Measurements from ENCODE around the gene NUP210L. TPM values are rescaled to one million over a fixed set of nuclear protein-coding genes. Genes with fewer than 3 reads are reported as not detected.
A peak's percentile ranks its signal among the peaks of the same experiment; 100 is the strongest.
"Not testable (repeated sequence)": the region's sequence is repeated elsewhere in the genome, so short reads cannot be mapped to it uniquely, and the experiment has no call there.

The NUP210L gene
- total RNA-seq, 1 experiment from 2014 or later = not detected

- DNase-seq (ENCODE audit: low spot score) = no peak
Observed at GRCh38 chr1:153995202-153995601, 159.7 kb downstream of the NUP210L start.

GRCh38 chr1:153991806-153992205, 163.1 kb downstream of the NUP210L start:
- no peak for DNase-seq (ENCODE audit: low spot score)

- DNase-seq (ENCODE audit: low spot score) = no peak
Observed at GRCh38 chr1:153991151-153991630, 163.7 kb downstream of the NUP210L start.

DNA sequence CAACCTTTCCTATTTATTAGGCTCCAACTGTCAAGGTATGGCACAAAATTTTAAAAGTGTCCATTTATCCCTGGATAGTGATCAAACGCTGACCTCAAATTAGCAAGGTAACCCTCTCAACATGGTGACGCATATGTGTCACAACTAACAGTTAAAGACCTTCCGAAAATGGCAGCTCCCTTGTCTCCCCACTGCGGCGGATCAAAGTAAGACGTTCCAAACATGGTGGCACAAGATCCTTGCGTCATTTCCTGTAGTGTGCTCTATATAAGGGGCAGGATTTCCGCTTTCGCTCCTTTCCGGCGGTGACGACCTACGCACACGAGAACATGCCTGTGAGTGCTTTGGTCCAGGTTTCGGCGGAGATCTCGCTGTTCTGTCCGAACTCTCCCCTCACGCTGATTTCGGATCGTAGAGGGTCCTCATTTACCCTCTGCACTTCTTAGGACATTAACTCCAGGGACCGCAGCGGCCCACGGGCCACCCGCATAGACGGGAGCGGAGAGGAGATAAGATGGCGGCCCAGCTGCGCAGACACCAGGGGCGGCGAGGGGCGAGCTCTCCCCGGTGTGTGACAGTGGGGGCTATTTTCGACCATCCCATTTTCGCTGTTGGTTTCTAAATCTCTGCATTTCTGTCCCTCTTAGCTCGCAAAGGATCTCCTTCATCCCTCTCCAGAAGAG, 164.3 kb downstream of the NUP210L start, which contains the start of gene RPS27:
RPS27 (plus strand) TSS at position 295 of the 683 bp plus-strand sequence; CDS start at position 330, 35 bp downstream.
- DNase-seq (ENCODE audit: low spot score) = peak; percentile 99

GRCh38 chr1:153987621-153988020, 167.3 kb downstream of the NUP210L start:
- no peak for DNase-seq (ENCODE audit: low spot score)

DNA sequence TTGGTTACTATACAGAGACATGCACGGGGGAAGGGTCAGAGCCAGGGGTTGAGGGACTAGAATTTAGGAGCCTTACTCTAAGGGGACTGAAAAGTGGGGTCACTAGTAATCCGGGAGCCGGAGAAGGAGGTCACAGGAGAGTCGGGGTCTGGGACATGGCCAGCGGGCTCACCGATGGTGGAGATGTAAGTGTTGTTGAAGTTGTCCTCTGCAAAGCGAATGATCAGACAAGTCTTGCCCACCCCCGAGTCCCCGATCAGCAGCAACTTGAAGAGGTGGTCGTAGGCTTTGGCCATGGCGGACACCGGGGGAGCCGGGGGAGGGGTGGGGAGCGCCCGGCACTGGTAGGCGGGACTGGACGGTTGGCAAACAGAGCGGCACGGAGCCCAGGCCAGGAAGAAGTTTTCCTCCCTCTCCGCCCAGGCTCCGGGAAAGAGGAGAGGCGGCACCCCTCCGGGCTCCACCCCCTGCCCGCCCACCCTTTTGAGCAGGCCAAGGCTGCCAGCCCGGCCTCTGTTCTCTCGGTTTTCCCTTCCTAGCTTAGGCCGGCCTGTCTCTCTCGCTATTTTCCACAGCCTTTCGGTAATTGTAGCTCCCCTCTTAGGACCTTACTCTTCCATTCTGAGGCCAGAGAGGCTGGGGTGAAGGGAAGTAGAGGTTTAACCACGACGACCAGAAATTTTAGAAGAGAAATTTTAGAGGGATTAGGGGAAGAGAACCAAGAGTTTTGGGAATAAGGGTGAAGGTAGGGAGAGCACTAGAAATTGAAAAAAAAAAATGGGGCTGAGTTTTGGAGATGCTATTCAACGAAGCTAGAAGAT, 168.7 kb downstream of the NUP210L start, which contains the start of gene RAB13:
RAB13 (minus strand) TSS at position 399 of the 821 bp plus-strand sequence; CDS start at position 296, 103 bp downstream.
- DNase-seq (ENCODE audit: low spot score) = peak; percentile 84

DNA sequence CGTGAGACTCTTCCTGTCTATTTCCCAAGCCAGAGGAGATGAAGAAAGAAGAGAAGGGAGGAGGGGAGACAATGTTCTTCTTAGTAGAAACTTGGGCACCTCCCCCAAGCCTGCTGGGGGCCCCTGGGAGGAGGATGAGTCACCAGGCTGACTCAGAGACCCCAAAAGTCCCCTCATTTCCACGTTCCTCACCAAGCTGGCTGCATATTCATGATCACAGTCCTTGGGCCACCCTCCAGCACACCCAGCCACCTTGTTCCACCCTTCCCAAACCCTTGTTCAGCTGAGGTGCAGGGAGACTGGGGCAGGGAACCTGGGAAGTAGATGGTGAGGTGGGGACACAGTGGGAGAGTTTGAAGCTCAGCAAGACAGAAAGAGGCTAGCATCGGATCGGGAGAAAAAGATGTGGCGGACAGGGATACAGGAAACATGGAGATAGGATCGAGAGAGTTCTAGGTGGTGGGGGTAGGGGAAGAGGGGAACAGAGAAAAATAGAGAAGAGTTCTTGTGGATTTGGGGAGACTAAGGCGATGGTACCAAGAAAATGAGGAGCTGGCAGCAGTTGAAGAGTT, 169.4 kb downstream of the NUP210L start:
- DNase-seq (ENCODE audit: low spot score) = no peak

GRCh38 chr1:153984123-153984894, 170.6 kb downstream of the NUP210L start:
- DNase-seq (ENCODE audit: low spot score) = no peak

DNA sequence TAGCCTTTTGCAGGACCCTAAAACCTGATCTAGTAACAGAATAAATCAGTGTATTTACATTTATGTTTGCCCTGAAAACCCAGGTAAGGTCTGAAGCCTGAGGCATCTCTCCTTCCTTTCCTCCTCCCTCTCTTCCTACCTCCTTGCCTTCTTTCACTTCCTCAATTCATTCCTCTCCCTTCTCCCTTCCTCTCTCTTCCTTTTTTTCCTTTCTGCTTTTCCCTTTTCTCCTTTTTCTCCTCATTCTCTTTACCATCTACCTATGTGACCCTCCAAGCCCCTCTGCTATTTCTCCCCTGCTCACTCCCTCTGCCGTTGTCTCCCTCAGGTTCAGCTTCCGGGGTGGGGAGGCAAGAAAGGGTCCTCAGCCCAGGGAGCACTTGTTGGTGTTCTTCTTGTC, 173.1 kb downstream of the NUP210L start:
- not testable (repeated sequence) for DNase-seq (ENCODE audit: low spot score)

DNA sequence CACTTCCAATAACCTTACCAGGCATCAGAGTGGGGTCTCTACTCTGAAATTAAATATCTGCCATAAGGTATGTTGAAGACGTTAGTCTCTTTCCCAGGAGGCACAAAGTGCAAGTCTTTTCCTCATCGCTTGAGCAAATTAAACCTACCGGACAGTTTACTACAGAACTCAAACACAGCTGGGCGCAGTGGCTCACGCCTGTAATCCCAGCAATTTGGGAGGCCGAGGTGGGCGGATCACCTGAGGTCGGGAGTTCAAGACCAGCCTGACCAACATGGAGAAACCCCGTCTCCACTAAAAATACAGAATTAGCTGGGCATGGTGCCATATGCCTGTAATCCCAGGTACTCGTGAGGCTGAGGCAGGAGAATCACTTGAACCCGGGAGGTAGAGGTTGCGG, 175.8 kb downstream of the NUP210L start:
- not testable (repeated sequence) for DNase-seq (ENCODE audit: low spot score)

GRCh38 chr1:153978274-153978909, 176.5 kb downstream of the NUP210L start:
- no peak for DNase-seq (ENCODE audit: low spot score)

DNA sequence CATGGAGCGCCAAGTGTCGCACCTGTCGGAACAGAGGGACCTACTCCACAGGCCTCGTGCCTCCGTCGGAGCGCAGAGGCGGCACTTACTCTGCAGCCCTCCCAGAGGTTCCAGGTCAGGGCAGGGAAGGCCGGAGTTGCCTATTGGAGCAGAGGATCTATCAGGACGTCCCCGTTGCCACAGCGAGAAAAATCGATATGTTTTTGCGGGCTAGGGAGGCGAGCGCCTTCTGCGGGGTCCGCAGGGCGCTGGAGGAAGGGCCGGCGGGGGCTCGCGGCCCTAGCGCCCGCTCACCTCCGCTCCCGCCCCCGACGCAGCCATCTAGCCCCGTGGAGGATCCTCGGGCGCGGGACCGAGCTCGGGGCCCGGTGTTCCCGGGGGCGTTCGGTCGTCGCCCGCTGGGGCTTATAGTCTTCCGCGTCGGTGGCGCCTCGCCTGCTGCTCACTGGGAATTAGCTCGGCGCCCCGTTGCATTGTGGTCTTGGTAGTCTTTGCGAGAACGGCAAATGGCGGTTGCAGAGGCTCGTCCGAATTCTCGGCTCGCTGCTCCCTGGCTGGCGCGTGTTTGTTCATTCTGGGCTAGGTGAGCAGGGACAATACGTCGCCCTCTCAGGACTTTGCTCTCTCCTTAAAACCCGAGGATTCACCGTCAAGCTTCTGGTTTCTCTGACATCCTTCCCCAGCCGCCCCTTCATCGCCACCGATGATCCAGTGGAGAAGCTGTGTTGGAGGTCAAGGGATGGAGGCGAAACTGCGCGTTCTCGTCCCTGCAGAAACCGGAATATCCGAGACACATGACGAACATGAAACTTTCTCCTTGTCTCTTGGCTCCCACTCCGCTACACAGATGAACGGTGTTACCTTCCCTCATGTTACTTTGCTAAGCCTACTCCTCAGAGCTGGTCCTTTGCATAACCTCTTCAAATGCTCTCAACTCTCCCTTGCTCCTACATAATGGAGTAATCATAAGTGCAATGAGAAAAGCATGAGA, 177.3 kb downstream of the NUP210L start, which contains the start of gene JTB:
JTB (minus strand) TSS at position 425 of the 991 bp plus-strand sequence; CDS start at position 3, 422 bp downstream.
- peak; percentile 91 for DNase-seq (ENCODE audit: low spot score)

GRCh38 chr1:153976819-153977249, 178.0 kb downstream of the NUP210L start:
- DNase-seq (ENCODE audit: low spot score) = no peak

DNA sequence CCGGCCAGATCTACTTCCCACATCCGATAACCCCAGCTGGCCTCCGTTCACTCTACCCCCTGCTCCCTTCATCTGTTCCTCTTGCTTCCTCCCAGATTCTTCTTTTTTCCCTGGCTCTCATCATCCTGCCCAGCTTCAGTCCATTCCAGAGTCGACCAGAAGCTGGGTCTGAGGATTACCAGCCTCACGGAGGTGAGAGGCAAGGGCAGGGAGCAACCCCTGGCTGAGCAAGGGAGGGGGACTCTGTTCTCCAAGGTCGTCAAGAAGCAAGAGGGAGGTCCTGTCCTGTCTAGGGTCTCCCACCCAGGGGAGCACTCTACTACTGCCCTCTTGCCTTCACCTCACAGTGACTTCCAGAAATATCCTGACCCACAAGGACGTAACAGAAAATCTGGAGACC, 181.3 kb downstream of the NUP210L start:
- DNase-seq (ENCODE audit: low spot score) = no peak

DNA sequence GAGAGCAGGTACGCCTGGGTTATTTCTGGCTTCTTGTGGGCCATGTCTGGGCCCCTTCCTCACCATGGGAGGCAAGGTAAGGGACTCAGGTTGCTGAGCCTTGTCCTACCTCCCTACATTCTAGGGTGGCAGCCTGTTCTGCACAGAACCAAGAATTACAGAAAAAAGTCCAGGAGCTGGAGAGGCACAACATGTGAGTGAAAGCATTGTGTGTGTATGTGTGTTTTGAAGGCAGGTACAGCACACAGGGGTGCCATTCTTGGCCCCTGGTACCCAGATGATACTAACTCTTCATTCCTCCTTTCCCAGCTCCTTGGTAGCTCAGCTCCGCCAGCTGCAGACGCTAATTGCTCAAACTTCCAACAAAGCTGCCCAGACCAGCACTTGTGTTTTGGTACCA, 181.8 kb downstream of the NUP210L start:
- no peak for DNase-seq (ENCODE audit: low spot score)

DNA sequence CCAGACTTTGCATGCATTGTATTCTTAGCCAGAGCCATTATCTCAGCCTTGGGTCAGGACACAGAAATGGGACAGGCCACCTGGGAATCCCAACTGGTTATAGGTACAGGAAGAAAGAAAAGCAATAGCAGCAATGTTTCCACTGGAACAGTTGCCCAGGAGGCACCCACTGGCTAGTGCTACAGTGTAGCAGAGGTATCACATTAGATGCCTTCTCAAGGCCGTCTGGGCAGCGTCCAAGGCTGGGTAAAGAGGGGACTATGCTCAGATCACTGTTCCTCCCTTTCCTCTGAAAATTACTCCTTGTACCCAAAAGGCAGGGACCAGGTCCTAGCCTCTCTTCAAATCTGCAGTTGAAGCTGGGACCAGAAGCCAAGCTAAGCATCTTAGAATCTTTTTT, 184.5 kb downstream of the NUP210L start:
- DNase-seq (ENCODE audit: low spot score) = no peak

GRCh38 chr1:153968972-153969371, 185.9 kb downstream of the NUP210L start:
- no peak for DNase-seq (ENCODE audit: low spot score)

DNA sequence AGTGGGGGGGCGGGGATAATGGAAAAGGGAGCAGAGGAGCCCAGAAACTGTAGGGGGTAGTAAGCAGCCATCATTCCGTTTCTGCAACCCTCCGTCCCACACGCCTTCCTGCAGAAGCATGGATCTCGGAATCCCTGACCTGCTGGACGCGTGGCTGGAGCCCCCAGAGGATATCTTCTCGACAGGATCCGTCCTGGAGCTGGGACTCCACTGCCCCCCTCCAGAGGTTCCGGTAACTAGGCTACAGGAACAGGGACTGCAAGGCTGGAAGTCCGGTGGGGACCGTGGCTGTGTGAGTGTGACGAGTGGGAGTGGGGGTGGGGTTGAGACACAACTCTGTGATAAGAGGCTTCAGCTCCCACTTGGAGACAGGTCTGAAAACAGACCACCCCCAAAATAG, 186.5 kb downstream of the NUP210L start:
- DNase-seq (ENCODE audit: low spot score) = no peak

- no peak for DNase-seq (ENCODE audit: low spot score)
Observed at GRCh38 chr1:153968000-153968363, 186.9 kb downstream of the NUP210L start.
